ENCODE results near the gene EHMT1. TPM values are rescaled to one million over a fixed set of nuclear protein-coding genes. Genes with fewer than 3 reads are reported as not detected.
A peak's percentile ranks its signal among the peaks of the same experiment; 100 is the strongest.

EHMT1 gene
- polyA plus RNA-seq, 3 donors, result 10.1 to 46.5 (median 15.0) TPM

GRCh38 chr9:137615387-137615871, 3.4 kb upstream of the EHMT1 start:
- no peaks in the 10 kb centered on the region for H3K27me3 Mint-ChIP-seq (ENCODE audit: low read depth in 3 of 3)
- Histone ChIP-seq H3K4me1 (ENCODE audit: control insufficient read depth in 1 of 2, insufficient read depth in 2 of 2, low read length in 2 of 2) (peaks cover 42 to 56% of the 10 kb centered on the region in 2 donors), H3K36me3 (replicated peaks in 1 of 2; ENCODE audit: control insufficient read depth in 1 of 2, insufficient read depth in 2 of 2, low read length in 2 of 2) (peaks cover 32 to 49% of the 10 kb centered on the region in 2 donors), H3K27me3 (ENCODE audit: control insufficient read depth in 2 of 2, insufficient read depth in 2 of 2, low read length in 2 of 2) (no peaks in the 10 kb centered on the region), H4K20me1 (ENCODE audit: insufficient read depth, low read length) (peaks cover 87% of the 10 kb centered on the region), H2AFZ (ENCODE audit: insufficient read depth, low read depth, low read length, poor library complexity, severe bottlenecking) (no peak overlapping the region), H3K4me2 (replicated peaks; ENCODE audit: extremely low read depth, low read length, poor library complexity, severe bottlenecking) (no peak overlapping the region), H3K4me3 (replicated peaks in 1 of 3; ENCODE audit: low read depth in 2 of 3, low read length in 3 of 3) (no peak overlapping the region), H3K79me2 (ENCODE audit: insufficient read depth, low read length) (peaks cover 90% of the 10 kb centered on the region), H3K9ac (ENCODE audit: insufficient read depth, low read length, poor library complexity, severe bottlenecking) (no peak overlapping the region), H3K9me3 (replicated peaks in 1 of 2; ENCODE audit: control insufficient read depth in 1 of 2, insufficient read depth in 1 of 2, low read length in 2 of 2) (no peaks in the 10 kb centered on the region), H3K27ac (ENCODE audit: low read depth in 1 of 2, low read length in 2 of 2) (no peak overlapping the region)
- no peak for DNase-seq
- peaks cover 13 to 30% of the 10 kb centered on the region in 2 donors for H3K36me3 Mint-ChIP-seq
- H3K9me3 Mint-ChIP-seq, result no peaks in the 10 kb centered on the region
- WGBS (ENCODE audit: insufficient coverage), result 94% methylated on average over 19 of the region's 19 CpGs
- H3K27ac Mint-ChIP-seq, result no peak overlapping the region
- no peak for TF ChIP-seq CTCF (IDR thresholded peaks at IDR 0.05)
- intact Hi-C loops (cut with micrococcal nuclease), result loop anchor here (5.0 kb wide), 1 partner anchor 38 kb away; the partner anchor contains the start of gene DPH7 (in 2 of the 2)
- H3K4me1 Mint-ChIP-seq, result peaks cover 45% of the 10 kb centered on the region
- H3K4me3 Mint-ChIP-seq, result no peak overlapping the region

- H3K4me2 ChIP-seq (replicated peaks; ENCODE audit: extremely low read depth, low read length, poor library complexity, severe bottlenecking), result peak overlapping the region; percentile 92
- no peaks in the 10 kb centered on the region for H3K27me3 ChIP-seq (ENCODE audit: control insufficient read depth in 2 of 2, insufficient read depth in 2 of 2, low read length in 2 of 2)
- intact Hi-C loops (cut with micrococcal nuclease), result loop anchor here (5.0 kb wide), 1 partner anchor 42 kb away; the partner anchor contains the start of gene DPH7 (in 2 of the 2)
- DNase-seq, result no peak
- TF ChIP-seq CTCF (IDR thresholded peaks at IDR 0.05), result no peak
- peaks cover 79% of the 10 kb centered on the region for H4K20me1 ChIP-seq (ENCODE audit: insufficient read depth, low read length)
- Mint-ChIP-seq H3K4me1 (peaks cover 38% of the 10 kb centered on the region), H3K9me3 (no peaks in the 10 kb centered on the region), H3K36me3 (peaks cover 8 to 35% of the 10 kb centered on the region in 2 donors), H3K4me3 (peak overlapping the region; percentile 91 to 95), H3K27ac (peak overlapping the region; percentile 81 to 95 (median 91)), H3K27me3 (ENCODE audit: low read depth in 3 of 3) (no peaks in the 10 kb centered on the region)
- H3K4me3 ChIP-seq (replicated peaks in 1 of 3; ENCODE audit: low read depth in 2 of 3, low read length in 3 of 3), result peak overlapping the region; percentile 74 to 96 (median 87)
- no peaks in the 10 kb centered on the region for H3K9me3 ChIP-seq (replicated peaks in 1 of 2; ENCODE audit: control insufficient read depth in 1 of 2, insufficient read depth in 1 of 2, low read length in 2 of 2)
- H3K79me2 ChIP-seq (ENCODE audit: insufficient read depth, low read length), result peaks cover 90% of the 10 kb centered on the region
- H3K27ac ChIP-seq (ENCODE audit: low read depth in 1 of 2, low read length in 2 of 2), result peak overlapping the region; percentile 73 to 82
- H3K9ac ChIP-seq (ENCODE audit: insufficient read depth, low read length, poor library complexity, severe bottlenecking), result peak overlapping the region; percentile 71
- H2AFZ ChIP-seq (ENCODE audit: insufficient read depth, low read depth, low read length, poor library complexity, severe bottlenecking), result peak overlapping the region; percentile 72
- peaks cover 19 to 31% of the 10 kb centered on the region in 2 donors for H3K36me3 ChIP-seq (replicated peaks in 1 of 2; ENCODE audit: control insufficient read depth in 1 of 2, insufficient read depth in 2 of 2, low read length in 2 of 2)
- under 1% methylated on average over 58 of the region's 58 CpGs for WGBS (ENCODE audit: insufficient coverage)
- H3K4me1 ChIP-seq (ENCODE audit: control insufficient read depth in 1 of 2, insufficient read depth in 2 of 2, low read length in 2 of 2), result peaks cover 32 to 41% of the 10 kb centered on the region in 2 donors
Observed at GRCh38 chr9:137619240-137620047, 639 bp downstream of the EHMT1 start.
